H1 (cell line): ENCODE results near the gene EXD3.

ENCODE experiments used
- HDAC2 ChIP-seq, 2 experiments: fragments of 300-600 bp in 1 of 2; sonication (generic) in 1 of 2; IDR thresholded peaks; 2 replicates each; pipeline ENCODE4 v1.6.1; 2011 to 2012; ENCODE audit warnings: low read depth in 2 of 2, low read length in 2 of 2, mild to moderate bottlenecking in 2 of 2, moderate library complexity in 2 of 2, borderline replicate concordance in 1 of 2, inconsistent platforms in 1 of 2
- POLR2A ChIP-seq, 2 experiments: IDR thresholded peaks; 1 replicate in 1 of 2; 2 replicates in 1 of 2; pipeline ENCODE4 v1.6.1; 2011; ENCODE audit warnings: low read depth in 2 of 2, low read length in 2 of 2, mild to moderate bottlenecking in 2 of 2; ENCODE audit errors: control extremely low read depth in 1 of 2
- POLR2AphosphoS5 ChIP-seq: IDR thresholded peaks from 2 replicates; pipeline ENCODE4 v1.6.1; 2011; ENCODE audit warnings: low read depth, low read length
- TF ChIP-seq, protein P1 (sequence below), 3 experiments: IDR thresholded peaks; 1 replicate in 2 of 3; 2 replicates in 1 of 3; pipeline versions ENCODE4 v1.5.1 to v1.6.1; 2011; ENCODE audit warnings: low read length in 3 of 3, mild to moderate bottlenecking in 3 of 3, inconsistent platforms in 2 of 3, low read depth in 1 of 3, moderate library complexity in 1 of 3; ENCODE audit not compliant: insufficient read depth in 1 of 3; ENCODE audit errors: control extremely low read depth in 1 of 3

DNA sequence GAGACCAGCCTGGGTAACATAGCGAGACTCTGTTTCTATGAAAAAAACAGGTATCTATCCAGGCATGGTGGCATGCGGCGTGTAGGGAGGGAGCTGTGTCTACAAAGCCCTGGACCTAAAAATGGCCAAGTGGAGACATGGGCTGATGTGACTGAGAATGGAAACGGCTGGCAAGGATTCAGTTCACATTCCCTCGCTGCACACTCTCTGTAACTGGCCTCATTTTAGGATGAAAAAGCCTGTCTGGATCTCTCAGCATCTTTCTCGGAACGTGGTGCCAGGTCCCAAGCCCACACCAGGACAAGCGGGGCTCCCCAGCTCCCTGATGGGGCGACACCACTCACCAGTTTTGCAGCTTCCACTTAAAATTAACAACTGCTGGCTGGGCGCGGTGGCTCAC, 13.4 kb downstream of the EXD3 start:
- TF ChIP-seq HDAC2 (IDR thresholded peaks at IDR 0.05; ENCODE audit: borderline replicate concordance in 1 of 2, low read depth in 2 of 2, low read length in 2 of 2), result no peak
- no peak for TF ChIP-seq POLR2AphosphoS5
- TF ChIP-seq POLR2A (IDR thresholded peaks at IDR 0.05; ENCODE audit: control extremely low read depth in 1 of 2, low read depth in 2 of 2, low read length in 2 of 2), result no peak
- TF ChIP-seq, protein P1, sequence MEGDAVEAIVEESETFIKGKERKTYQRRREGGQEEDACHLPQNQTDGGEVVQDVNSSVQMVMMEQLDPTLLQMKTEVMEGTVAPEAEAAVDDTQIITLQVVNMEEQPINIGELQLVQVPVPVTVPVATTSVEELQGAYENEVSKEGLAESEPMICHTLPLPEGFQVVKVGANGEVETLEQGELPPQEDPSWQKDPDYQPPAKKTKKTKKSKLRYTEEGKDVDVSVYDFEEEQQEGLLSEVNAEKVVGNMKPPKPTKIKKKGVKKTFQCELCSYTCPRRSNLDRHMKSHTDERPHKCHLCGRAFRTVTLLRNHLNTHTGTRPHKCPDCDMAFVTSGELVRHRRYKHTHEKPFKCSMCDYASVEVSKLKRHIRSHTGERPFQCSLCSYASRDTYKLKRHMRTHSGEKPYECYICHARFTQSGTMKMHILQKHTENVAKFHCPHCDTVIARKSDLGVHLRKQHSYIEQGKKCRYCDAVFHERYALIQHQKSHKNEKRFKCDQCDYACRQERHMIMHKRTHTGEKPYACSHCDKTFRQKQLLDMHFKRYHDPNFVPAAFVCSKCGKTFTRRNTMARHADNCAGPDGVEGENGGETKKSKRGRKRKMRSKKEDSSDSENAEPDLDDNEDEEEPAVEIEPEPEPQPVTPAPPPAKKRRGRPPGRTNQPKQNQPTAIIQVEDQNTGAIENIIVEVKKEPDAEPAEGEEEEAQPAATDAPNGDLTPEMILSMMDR (IDR thresholded peaks at IDR 0.05; ENCODE audit: control extremely low read depth in 1 of 3, insufficient read depth in 1 of 3, low read depth in 1 of 3, low read length in 3 of 3), result no peak
